ENCODE measurements around the gene FAM171A2. TPM values are rescaled to one million over a fixed set of nuclear protein-coding genes. Genes with fewer than 3 reads are reported as not detected.
"Not testable (repeated sequence)": the region's sequence is repeated elsewhere in the genome, so short reads cannot be mapped to it uniquely, and the experiment has no call there.

The FAM171A2 gene
- total and polyA plus RNA-seq, 2 donors (not counting 1 experiment from before 2014, with no cell fraction given), result 1.7 to 5.0 TPM

DNA sequence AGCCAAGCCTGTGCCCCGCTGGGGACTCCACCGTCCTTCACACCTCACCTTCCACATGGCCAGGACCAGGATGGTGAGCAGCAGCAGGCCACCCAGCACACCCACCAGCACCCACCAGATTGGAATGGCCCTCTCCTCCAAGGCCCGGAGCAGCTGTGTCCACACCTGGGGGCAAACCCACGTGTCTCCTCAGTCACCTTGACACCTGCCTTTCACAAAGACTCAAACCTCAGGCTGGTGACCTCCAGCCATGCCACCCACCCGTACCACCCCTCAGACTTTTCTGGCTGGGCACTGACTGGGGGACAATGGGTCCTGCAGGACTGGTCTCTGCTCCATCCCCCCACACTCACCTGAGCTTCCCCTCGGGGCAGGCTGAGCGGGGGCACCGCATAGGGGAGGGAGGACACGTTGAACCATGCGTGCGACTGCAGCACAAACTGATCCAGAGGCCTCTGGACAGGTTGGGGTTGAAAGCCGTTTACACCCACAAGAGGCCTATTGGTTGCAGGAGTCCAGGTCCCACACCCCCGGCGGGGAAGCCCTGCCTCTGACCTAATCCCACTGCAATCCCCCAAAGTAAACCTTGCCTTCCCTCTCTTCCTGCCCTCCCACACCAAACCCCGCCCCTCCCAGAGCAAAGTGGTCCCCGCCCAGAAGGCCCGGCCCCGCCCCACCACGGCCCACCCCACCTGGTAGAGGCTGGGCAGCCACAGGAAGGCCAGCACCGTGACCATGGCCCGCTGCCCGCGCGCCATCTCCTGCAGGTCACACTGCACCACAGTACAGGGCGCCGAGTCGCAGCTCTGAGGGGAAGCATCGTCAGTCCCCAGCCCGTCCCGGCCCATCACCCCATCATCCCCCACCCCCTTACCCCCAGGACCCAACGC is 10.9 kb upstream of the FAM171A2 start:
- no peaks in the 10 kb centered on the region for H3K36me3 ChIP-seq (ENCODE audit: control insufficient read depth, insufficient read depth, low read length)
- no peak for DNase-seq (ENCODE audit: low read depth in 2 of 2)
- H3K27me3 ChIP-seq (ENCODE audit: control insufficient read depth, insufficient read depth, low read length), result no peaks in the 10 kb centered on the region
- no peak overlapping the region for H3K27ac ChIP-seq (ENCODE audit: insufficient read depth, low read length)
- H2AFZ ChIP-seq (ENCODE audit: low read length), result no peak overlapping the region
- H3K79me2 ChIP-seq (ENCODE audit: control insufficient read depth, insufficient read depth, low read length), result no peaks in the 10 kb centered on the region
- H3K4me2 ChIP-seq (ENCODE audit: extremely low read depth, insufficient read depth, low read length), result no peak overlapping the region
- H4K20me1 ChIP-seq (ENCODE audit: control insufficient read depth, extremely low read depth, insufficient read depth, low read length), result no peaks in the 10 kb centered on the region
- TF ChIP-seq EZH2 (IDR thresholded peaks at IDR 0.05; ENCODE audit: low read length, missing control alignments), result no peak
- TF ChIP-seq CTCF (conservative IDR thresholded peaks at IDR 0.05 in 1 of 2, IDR thresholded peaks at IDR 0.05 in 1 of 2; ENCODE audit: low read depth in 1 of 2, low read length in 2 of 2), result no peak
- H3K9me3 ChIP-seq (ENCODE audit: control insufficient read depth, insufficient read depth, low read depth, low read length), result no peaks in the 10 kb centered on the region
- H3K4me3 ChIP-seq (replicated peaks in 1 of 4; ENCODE audit: control extremely low read depth in 1 of 4, insufficient read depth in 1 of 4, low read depth in 3 of 4, low read length in 4 of 4), result no peak overlapping the region
- H3K9ac ChIP-seq (ENCODE audit: insufficient read depth, low read length), result no peak overlapping the region
- no peaks in the 10 kb centered on the region for H3K4me1 ChIP-seq (ENCODE audit: control insufficient read depth, extremely low read depth, insufficient read depth, low read length)

- no peaks in the 10 kb centered on the region for H3K9me3 ChIP-seq (ENCODE audit: control insufficient read depth, insufficient read depth, low read depth, low read length)
- DNase-seq (ENCODE audit: low read depth in 2 of 2), result no peak
These were observed 8.4 kb upstream of the FAM171A2 start for GRCh38 chr17:44372036-44372435.

GRCh38 chr17:44369414-44370023 is 5.9 kb upstream of the FAM171A2 start:
- not testable (repeated sequence) for H3K4me2 ChIP-seq (ENCODE audit: extremely low read depth, insufficient read depth, low read length); H3K9ac ChIP-seq (ENCODE audit: insufficient read depth, low read length); H4K20me1 ChIP-seq (ENCODE audit: control insufficient read depth, extremely low read depth, insufficient read depth, low read length); H3K27ac ChIP-seq (ENCODE audit: insufficient read depth, low read length); H2AFZ ChIP-seq (ENCODE audit: low read length); H3K4me3 ChIP-seq (replicated peaks in 1 of 4; ENCODE audit: control extremely low read depth in 1 of 4, insufficient read depth in 1 of 4, low read depth in 3 of 4, low read length in 4 of 4); DNase-seq (ENCODE audit: low read depth in 2 of 2); H3K9me3 ChIP-seq (ENCODE audit: control insufficient read depth, insufficient read depth, low read depth, low read length); H3K36me3 ChIP-seq (ENCODE audit: control insufficient read depth, insufficient read depth, low read length); H3K79me2 ChIP-seq (ENCODE audit: control insufficient read depth, insufficient read depth, low read length); H3K4me1 ChIP-seq (ENCODE audit: control insufficient read depth, extremely low read depth, insufficient read depth, low read length)
- H3K27me3 ChIP-seq (ENCODE audit: control insufficient read depth, insufficient read depth, low read length), result peaks cover 20% of the 10 kb centered on the region

More at GRCh38 chr17:44372036-44372435, 8.4 kb upstream of the FAM171A2 start:
- Histone ChIP-seq H4K20me1 (ENCODE audit: control insufficient read depth, extremely low read depth, insufficient read depth, low read length) (no peaks in the 10 kb centered on the region), H3K4me2 (ENCODE audit: extremely low read depth, insufficient read depth, low read length) (no peak overlapping the region), H3K4me3 (replicated peaks in 1 of 4; ENCODE audit: control extremely low read depth in 1 of 4, insufficient read depth in 1 of 4, low read depth in 3 of 4, low read length in 4 of 4) (no peak overlapping the region), H2AFZ (ENCODE audit: low read length) (no peak overlapping the region), H3K79me2 (ENCODE audit: control insufficient read depth, insufficient read depth, low read length) (no peaks in the 10 kb centered on the region), H3K9ac (ENCODE audit: insufficient read depth, low read length) (no peak overlapping the region), H3K4me1 (ENCODE audit: control insufficient read depth, extremely low read depth, insufficient read depth, low read length) (no peaks in the 10 kb centered on the region), H3K27me3 (ENCODE audit: control insufficient read depth, insufficient read depth, low read length) (peaks cover 6% of the 10 kb centered on the region), H3K27ac (ENCODE audit: insufficient read depth, low read length) (no peak overlapping the region), H3K36me3 (ENCODE audit: control insufficient read depth, insufficient read depth, low read length) (no peaks in the 10 kb centered on the region)
- TF ChIP-seq CTCF (conservative IDR thresholded peaks at IDR 0.05 in 1 of 2, IDR thresholded peaks at IDR 0.05 in 1 of 2; ENCODE audit: low read depth in 1 of 2, low read length in 2 of 2) (no peak), EZH2 (IDR thresholded peaks at IDR 0.05; ENCODE audit: low read length, missing control alignments) (no peak)

DNA sequence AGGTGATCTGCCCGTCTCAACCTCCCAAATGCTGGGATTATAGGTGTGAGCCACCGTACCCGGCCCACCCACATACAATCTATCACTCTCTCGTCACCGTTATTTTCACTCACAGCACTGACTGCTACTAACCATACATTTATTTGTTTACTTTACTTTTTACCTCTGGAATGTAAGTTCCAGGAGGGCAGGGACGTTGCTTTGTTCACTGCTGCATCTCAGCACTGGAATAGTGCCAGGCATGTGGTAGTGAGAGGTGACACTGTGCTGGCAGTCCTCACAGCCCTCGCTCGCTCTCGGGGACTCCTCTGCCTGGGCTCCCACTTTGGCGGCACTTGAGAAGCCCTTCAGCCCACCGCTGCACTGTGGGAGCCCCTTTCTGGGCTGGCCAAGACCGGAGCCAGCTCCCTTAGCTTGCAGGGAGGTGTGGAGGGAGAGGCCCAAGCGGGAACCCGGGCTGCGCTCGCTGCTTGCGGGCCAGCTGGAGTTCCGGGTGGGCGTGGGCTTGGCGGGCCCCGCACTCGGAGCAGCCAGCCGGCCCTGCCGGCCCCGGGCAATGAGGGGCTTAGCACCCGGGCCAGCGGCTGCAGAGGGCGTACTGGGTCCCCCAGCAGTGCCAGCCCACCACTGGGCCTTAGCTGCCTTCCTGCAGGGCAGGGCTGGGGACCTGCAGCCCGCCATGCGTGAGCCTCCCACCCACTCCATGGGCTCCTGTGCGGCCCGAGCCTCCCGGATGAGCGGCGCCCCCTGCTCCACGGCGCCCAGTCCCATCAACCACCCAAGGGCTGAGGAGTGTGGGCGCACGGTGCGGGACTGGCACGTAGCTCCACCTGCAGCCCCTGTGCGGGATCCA is 5.0 kb upstream of the FAM171A2 start:
- not testable (repeated sequence) for H3K36me3 ChIP-seq (ENCODE audit: control insufficient read depth, insufficient read depth, low read length); H3K4me2 ChIP-seq (ENCODE audit: extremely low read depth, insufficient read depth, low read length); H2AFZ ChIP-seq (ENCODE audit: low read length); H3K9ac ChIP-seq (ENCODE audit: insufficient read depth, low read length); H3K9me3 ChIP-seq (ENCODE audit: control insufficient read depth, insufficient read depth, low read depth, low read length); DNase-seq (ENCODE audit: low read depth in 2 of 2); H3K27ac ChIP-seq (ENCODE audit: insufficient read depth, low read length); H3K79me2 ChIP-seq (ENCODE audit: control insufficient read depth, insufficient read depth, low read length); H3K4me1 ChIP-seq (ENCODE audit: control insufficient read depth, extremely low read depth, insufficient read depth, low read length); H3K4me3 ChIP-seq (replicated peaks in 1 of 4; ENCODE audit: control extremely low read depth in 1 of 4, insufficient read depth in 1 of 4, low read depth in 3 of 4, low read length in 4 of 4); H4K20me1 ChIP-seq (ENCODE audit: control insufficient read depth, extremely low read depth, insufficient read depth, low read length)
- H3K27me3 ChIP-seq (ENCODE audit: control insufficient read depth, insufficient read depth, low read length), result peaks cover 20% of the 10 kb centered on the region

Measured in fibroblast of lung (primary cell).